GM13977 (cell line): Measurements from ENCODE around the gene MICU1.
A peak's percentile ranks its signal among the peaks of the same experiment; 100 is the strongest.
"Not testable (repeated sequence)": the region's sequence is repeated elsewhere in the genome, so short reads cannot be mapped to it uniquely, and the experiment has no call there.

Source experiments
- DNase-seq: peaks from one replicate; pipeline ENCODE4 v3.0.0; 2012; ENCODE audit warnings: low spot score
- in situ Hi-C: fragments of 300-500 bp; cut with MboI; formaldehyde crosslinking; loops from one replicate; pipeline ENCODE4 v1.12.0; 2022; ENCODE audit warnings: low sequenced_read_pairs, low pct_unique_long_range_greater_than_20kb, mixed read lengths, inconsistent platforms; ENCODE audit not compliant: unreplicated experiment
- TF ChIP-seq, protein P1 (sequence below): IDR thresholded peaks from 2 replicates; pipeline ENCODE4 v1.5.1; 2012; ENCODE audit warnings: mild to moderate bottlenecking, control low read depth; ENCODE audit not compliant: insufficient read depth; ENCODE audit errors: extremely low read depth, missing control alignments

Gene MICU1

DNA sequence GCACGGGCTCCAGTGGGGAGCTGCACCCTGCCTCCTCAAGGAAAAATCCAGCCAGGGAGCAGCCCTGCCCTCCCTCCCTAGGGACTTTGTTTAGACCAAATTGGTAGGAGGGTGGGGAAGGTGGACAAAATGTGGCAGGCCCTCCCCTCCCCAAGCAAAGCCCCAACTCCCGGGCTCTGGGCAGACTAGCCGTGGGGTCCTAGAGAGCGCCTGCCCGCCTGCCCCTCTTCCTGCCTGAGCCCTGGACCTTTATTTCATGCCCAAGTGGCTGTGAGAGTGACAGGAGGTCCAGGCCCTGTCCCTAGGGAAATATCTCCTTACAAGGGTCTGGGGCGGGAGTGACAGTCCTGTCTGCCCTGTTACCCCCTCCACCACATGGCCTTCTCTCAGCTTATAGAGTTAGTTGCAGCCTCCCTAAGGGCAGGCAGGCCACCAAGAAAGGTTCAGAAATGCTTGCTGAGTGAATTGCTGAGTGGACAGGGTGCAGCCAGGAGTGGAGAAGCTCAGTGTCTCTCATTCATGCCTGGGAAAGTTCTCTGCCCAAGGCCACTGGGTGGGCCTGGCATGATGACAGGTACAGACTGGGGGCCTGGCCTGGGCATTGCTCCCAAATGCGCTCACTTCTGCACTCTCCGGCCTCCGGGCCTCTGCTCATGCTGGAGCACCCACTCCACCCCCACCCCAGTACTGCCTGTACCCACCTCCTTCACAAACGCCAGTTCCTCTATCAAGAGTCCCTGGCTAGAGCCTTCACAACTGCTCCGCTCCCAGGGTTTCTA lies 296.4 kb downstream of the MICU1 start:
- TF ChIP-seq, protein P1, sequence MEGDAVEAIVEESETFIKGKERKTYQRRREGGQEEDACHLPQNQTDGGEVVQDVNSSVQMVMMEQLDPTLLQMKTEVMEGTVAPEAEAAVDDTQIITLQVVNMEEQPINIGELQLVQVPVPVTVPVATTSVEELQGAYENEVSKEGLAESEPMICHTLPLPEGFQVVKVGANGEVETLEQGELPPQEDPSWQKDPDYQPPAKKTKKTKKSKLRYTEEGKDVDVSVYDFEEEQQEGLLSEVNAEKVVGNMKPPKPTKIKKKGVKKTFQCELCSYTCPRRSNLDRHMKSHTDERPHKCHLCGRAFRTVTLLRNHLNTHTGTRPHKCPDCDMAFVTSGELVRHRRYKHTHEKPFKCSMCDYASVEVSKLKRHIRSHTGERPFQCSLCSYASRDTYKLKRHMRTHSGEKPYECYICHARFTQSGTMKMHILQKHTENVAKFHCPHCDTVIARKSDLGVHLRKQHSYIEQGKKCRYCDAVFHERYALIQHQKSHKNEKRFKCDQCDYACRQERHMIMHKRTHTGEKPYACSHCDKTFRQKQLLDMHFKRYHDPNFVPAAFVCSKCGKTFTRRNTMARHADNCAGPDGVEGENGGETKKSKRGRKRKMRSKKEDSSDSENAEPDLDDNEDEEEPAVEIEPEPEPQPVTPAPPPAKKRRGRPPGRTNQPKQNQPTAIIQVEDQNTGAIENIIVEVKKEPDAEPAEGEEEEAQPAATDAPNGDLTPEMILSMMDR = no peak
- in situ Hi-C loops = loop anchor here (10.0 to 25.0 kb wide), 3 partner anchors 75 to 392 kb away; no protein-coding TSS in a partner anchor
- DNase-seq = no peak

DNA sequence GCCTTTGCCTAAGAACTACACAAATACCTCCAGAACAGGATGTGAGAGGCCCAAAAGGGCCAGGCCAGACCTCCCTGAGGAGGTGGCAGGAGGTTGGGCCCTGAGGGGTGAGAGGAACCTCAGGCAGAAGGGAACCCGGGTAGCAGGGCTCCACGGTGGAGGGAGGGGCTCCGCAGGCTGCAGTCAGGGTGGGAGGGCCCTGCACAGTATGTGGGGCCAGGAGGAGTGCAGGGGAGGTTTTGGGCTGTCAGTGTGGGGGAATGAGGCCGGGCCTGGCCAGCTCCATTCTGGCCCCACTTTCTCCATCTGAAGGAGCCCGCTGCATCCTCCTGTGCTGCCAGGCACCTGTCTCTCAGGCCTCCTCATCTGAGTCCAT lies 297.1 kb downstream of the MICU1 start:
- TF ChIP-seq, protein P1 = peak; percentile 2
- no peak for DNase-seq
- in situ Hi-C loops = loop anchor here (25.0 kb wide), 2 partner anchors 192 to 392 kb away; no protein-coding TSS in a partner anchor

DNA sequence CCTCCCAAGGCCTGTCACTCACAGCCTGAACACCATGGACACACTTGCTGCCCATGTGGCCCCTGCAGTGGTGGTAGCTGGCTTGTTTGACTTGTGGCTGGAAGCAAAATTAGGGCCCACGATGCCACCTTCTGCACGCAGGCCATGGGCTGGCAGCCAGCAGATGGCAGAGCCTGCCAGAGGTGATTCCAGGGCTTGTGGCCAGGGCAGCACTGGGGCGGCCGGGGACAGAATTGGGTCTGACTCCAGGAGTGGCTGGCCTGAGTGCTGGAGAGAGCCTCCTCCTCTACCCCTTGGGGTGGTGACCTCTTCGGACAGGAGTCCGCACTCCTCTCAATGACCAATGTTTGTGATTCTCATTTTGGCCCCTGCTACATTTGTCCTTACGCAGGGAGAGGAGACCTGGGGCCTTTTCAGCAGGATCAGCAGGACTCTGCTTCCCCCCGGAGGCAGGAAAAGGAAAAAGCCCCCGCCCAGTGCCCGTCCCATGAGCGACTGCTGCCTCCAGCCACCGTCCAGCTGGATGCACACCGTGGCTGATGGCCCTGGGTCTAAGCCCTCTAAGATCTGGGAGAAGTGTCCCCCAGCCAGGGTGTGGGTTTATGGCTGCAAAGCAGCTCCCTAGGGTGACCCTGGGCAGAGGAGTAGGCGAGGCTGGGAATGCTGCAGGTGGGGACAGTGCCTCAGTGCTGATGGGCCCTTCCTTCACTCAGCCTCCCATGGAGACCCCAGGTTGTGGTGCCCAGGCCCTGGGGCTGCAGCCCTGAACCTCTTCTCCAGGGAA lies 297.6 kb downstream of the MICU1 start:
- in situ Hi-C loops = loop anchor here (25.0 kb wide), 2 partner anchors 191 to 391 kb away; no protein-coding TSS in a partner anchor
- DNase-seq = no peak
- TF ChIP-seq, protein P1 = peak; percentile 37

DNA sequence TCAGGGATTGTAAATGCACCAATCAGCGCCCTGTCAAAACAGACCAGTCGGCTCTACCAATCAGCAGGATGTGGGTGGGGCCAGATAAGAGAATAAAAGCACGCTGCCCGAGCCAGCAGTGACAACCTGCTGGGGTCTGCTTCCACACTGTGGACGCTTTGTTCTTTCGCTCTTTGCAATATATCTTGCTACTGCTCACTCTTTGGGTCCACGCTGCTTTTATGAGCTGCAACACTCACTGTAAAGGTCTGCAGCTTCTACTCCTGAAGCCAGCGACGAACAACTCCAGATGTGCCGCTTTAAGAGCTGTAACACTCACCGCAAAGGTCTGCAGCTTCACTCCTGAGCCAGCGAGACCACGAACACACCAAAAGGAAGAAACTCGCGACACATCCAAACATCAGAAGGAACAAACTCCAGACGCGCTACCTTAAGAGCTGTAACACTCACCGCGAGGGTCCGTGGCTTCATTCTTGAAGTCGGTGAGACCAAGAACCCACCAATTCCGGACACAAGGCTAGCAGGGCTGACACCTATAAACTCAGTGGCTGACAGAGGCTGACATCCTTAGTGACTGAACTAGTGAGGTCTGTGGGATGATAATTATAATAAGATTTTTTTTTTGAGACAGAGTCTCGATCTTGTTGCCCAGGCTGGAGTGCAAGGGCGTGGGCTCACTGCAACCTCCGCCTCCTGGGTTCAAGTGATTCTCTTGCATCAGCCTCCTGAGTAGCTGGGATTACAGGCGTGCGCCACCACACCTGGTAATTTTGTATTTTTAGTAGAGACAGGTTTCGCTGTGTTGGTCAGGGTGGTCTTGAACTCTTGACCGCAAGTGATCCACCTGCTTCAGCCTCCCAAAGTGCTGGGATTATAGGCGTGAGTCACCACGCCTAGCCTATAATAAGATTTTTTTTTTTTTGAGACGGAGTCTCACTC lies 298.9 kb downstream of the MICU1 start:
- in situ Hi-C loops = loop anchor here (25.0 kb wide), 2 partner anchors 190 to 390 kb away; no protein-coding TSS in a partner anchor
- not testable (repeated sequence) for DNase-seq

- not testable (repeated sequence) for DNase-seq
- in situ Hi-C loops = loop anchor here (25.0 kb wide), 2 partner anchors 188 to 388 kb away; no protein-coding TSS in a partner anchor
These were observed 300.4 kb downstream of the MICU1 start for GRCh38 chr10:72325243-72326175.

GRCh38 chr10:72323771-72324191 lies 302.1 kb downstream of the MICU1 start:
- in situ Hi-C loops = no loop called here
- TF ChIP-seq, protein P1 = no peak
- no peak for DNase-seq
